DMS114 treated with DMSO at 0.1 percent for 48 hours (cell line): ENCODE data around the gene FER.

ENCODE experiments used
- DNase-seq: peaks from one replicate; lab custom pipeline; 2025; ENCODE audit not compliant: unreplicated experiment; lab: John Stamatoyannopoulos, UW

Gene FER

GRCh38 chr5:109100971-109101370 is 353.3 kb downstream of the FER start:
- DNase-seq, result no peak

GRCh38 chr5:109102096-109102690 is 354.5 kb downstream of the FER start:
- DNase-seq, result no peak

- no peak for DNase-seq
Measured at GRCh38 chr5:109105631-109106267, 358.1 kb downstream of the FER start.

GRCh38 chr5:109111680-109112079 is 364.0 kb downstream of the FER start:
- DNase-seq, result no peak

GRCh38 chr5:109113608-109114007 is 365.9 kb downstream of the FER start:
- DNase-seq, result no peak

GRCh38 chr5:109121225-109121624 is 373.5 kb downstream of the FER start:
- no peak for DNase-seq

- no peak for DNase-seq
Measured at GRCh38 chr5:109125755-109126429, 378.2 kb downstream of the FER start.

GRCh38 chr5:109126481-109126880 is 378.8 kb downstream of the FER start:
- DNase-seq, result no peak

- no peak for DNase-seq
Measured at GRCh38 chr5:109136906-109137305, 389.2 kb downstream of the FER start.

- no peak for DNase-seq
Measured at GRCh38 chr5:109141222-109142200, 393.8 kb downstream of the FER start.

GRCh38 chr5:109143031-109143430 is 395.3 kb downstream of the FER start:
- DNase-seq, result no peak

- DNase-seq, result no peak
Measured at GRCh38 chr5:109145139-109145538, 397.4 kb downstream of the FER start.

GRCh38 chr5:109146591-109146990 is 398.9 kb downstream of the FER start:
- DNase-seq, result no peak

- DNase-seq, result no peak
Measured at GRCh38 chr5:109152565-109152964, 404.9 kb downstream of the FER start.

GRCh38 chr5:109155625-109156024 is 407.9 kb downstream of the FER start:
- DNase-seq, result no peak

- DNase-seq, result no peak
Measured at GRCh38 chr5:109156885-109157284, 409.2 kb downstream of the FER start.

- no peak for DNase-seq
Measured at GRCh38 chr5:109160468-109160867, 412.8 kb downstream of the FER start.

GRCh38 chr5:109161914-109162683 is 414.4 kb downstream of the FER start:
- DNase-seq, result no peak

GRCh38 chr5:109163336-109163735 is 415.6 kb downstream of the FER start:
- DNase-seq, result no peak

GRCh38 chr5:109164001-109164400 is 416.3 kb downstream of the FER start:
- DNase-seq, result no peak

GRCh38 chr5:109167586-109167985 is 419.9 kb downstream of the FER start:
- no peak for DNase-seq
